GM21515 (cell line): ENCODE results near the gene RASAL2.

Source experiments
- ATAC-seq: cut with Tn5 transposase; IDR thresholded peaks from one replicate; pipeline ENCODE4 v1.9.1; 2021; ENCODE audit not compliant: unreplicated experiment

RASAL2 gene

DNA sequence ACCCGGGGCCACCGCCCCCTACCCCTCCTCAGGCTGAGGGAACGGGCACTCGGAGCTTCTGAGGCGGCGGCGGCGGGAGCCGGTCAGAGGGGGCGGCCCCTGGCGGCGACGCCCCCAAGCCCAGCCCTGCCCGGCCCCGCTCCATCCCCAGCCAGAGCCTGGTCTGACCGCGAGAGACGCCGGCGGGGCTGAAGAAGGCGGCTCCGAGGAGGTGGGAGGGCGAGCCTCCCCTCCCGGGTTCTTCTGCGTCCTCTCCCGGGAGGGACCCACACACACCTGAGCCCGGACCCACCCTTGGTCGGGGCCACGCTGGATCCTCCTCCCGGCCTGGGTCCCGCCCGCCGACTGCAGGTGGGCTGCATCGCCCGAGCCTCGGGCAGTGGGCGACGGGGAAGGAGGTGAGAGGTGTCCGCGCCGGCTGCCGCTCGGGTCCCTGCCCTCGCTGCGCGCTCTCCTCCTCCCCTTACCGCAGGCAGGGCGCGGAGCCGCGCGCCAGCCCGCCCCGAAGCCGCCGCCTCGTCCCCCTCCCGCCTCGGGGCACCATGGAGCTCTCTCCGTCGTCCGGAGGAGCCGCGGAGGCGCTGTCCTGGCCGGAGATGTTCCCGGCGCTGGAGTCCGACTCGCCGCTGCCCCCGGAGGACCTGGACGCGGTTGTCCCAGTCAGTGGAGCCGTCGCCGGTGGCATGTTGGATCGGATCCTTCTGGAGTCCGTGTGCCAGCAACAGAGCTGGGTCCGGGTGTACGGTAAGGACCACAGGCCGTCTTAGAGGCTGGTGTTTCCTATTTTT is at the start of gene RASAL2:
Gene RASAL2, plus strand, starts transcription at position 154 of the 788 bp plus-strand sequence. Its CDS starts 389 bp downstream, at position 543.
- peak; percentile 41 for ATAC-seq

DNA sequence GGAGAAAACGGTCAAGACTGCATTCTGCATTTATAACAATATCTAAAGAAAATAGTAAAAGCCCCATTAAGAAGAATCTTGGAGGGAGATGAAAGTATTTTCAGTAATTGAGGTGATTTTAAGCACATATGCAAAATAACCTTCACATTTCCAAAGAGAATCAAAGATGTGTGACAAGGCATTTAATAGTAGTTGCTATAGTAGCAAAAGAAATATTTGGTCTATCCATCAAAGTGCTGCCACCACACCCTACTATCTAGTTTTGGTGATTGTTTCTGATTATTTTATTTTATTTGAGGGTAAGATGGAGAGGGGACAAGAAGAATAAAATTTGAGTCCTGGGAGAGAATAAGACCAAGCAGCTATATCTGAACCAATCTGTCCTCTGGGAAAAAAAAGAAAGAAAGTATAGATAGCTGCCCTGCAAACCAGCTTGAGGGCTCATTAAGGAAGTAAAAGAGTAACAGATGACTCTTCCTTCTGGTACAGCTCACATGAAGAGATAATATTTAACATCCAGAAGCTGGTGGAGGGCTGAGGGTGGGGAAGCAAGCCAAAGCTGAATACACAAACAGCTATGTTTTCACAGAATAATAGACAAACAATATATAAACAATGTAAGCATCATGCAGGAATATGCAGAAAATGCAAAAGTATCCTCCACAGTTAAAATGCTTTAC is 47.2 kb upstream of the RASAL2 start:
- no peak for ATAC-seq

DNA sequence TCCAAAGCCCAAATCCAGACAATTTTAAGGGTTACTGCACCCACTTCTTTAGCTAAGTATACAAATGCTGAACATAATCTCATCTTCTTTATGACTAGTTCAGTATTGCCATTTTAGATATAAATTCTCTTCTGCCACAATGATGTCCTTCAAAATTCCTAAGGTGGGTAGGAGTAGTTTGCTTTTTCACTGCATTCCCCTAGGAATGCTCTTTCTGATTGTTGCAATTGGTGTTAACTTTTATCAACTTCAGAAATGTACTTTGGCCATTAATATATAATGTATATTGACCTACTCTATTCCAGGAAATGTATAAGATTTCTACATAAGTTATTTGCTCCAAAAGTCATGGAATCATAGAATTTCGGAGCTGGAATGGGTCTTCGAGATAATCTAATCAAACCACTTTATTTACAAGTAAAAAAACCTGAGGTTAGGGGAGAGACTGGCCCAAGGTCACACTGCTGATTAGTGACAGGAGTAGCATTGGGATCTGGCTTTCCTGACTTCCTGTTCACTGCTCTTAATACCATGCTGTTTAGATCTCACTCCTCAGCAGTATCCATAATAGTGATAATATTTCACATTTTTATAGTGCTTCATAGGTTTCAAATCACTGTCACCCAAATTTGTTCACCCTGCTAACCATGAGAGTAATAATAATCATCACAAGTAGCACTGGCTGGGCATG is 46.4 kb upstream of the RASAL2 start:
- no peak for ATAC-seq

DNA sequence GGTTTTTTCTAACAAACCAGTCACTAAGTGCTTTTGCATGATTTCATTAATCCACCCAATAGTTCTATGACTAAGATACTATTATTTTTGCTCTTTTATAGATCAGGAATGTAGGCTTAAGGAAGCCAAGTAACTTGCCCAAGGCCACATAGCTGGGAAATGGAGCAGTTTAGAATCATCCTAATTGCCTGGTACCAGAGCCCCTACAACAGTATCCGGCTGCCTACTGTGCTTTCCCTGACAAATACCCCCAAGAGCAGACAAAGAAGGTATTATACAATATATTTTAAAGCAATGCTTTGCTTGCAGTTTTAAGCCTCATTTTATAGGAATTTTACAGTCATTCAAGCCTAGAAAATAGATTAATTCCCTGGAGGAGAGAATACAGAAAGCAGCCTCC is 45.5 kb upstream of the RASAL2 start:
- ATAC-seq = no peak

DNA sequence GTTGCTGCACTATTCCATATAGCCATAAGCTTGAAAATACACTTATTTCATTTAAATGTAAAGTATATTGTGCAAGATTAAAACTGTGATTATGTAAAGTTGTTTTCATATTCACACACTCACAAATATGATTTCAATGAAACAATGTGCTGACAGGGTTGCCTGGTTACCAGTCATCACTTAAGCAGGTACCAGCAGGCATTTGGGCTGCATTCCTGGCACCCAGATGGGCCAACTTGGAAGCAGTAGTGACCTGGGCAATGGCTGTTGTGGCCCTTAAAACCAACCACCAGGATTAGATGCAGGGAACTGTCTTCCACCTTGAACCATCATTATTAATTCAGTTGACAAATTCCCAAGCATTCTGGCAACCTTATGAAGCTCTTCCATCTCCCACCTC is 45.0 kb upstream of the RASAL2 start:
- no peak for ATAC-seq

DNA sequence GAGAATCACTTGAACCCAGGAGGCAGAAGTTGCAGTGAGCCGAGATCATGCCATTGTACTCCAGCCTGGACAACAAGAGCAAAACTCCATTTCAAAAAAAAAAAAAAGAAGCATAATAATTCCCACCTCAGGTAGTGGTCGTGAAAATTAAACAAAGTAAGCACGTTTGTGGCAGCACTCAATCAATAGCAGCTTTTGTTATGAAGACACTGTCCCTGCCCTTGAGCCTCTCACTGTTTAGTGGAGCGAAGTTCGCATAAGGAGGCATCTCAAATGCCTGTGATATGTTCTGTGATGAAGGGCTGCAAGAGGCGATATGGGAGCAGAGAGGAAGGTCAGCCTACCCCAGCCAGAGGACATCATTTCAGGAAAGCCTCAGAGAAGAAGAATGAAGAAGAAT is 43.8 kb upstream of the RASAL2 start:
- no peak for ATAC-seq

DNA sequence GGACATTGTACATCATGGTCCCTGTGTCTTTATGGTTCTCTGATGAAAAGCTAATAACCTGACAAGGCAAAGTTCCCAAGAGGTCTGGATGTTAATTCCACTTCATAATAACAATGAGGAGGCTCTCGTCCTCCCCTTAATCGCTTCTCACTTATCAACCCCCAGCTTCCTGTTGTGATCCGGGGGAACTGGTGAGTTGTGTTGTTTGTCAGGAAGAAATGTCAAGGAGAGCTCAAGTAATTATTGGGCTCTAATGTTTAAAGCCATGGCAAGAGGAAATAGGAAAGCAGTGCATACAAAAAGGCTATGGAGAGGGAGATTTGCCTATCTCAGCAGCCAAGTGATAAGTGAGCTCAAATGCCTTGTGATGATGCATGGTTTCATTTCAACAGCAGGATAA is 42.8 kb upstream of the RASAL2 start:
- ATAC-seq = no peak

DNA sequence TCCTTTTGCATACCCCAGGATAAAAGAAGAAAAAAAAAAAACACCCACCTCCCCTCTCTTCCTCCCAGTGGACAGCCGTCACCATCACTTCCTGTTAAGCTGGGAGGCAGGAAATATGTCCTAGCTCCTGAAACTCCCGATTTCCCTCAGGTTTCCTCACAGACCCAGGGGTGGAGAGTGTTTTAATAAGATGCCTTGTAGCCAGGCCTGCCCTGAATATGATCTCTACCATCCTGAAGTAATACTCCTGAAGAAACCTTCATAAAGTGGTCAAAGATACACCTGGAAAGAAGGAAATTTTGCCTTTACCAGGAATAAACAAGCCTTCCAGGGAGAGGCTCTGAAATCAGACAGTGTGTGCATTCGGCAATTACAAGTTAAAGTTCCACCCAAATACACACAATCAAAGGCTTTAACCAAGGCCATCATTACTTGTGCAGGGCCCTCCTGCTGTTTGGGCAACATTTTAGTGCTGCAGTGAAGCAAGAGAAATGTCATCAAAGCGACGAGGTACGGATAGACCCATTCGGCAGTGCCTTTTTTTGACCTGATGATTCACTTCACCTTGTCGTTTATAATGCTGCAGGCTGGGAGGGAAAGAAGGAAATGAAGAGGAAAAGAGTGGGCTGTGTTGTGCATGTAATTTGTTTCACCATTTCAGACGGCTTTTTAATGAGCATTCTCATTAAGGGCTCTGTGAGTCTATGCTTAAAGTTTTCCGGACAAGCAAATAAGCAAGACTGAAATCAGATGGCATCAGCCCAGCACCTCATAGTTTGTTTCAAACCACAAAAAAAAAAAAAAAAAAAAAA is 41.0 kb upstream of the RASAL2 start:
- no peak for ATAC-seq

DNA sequence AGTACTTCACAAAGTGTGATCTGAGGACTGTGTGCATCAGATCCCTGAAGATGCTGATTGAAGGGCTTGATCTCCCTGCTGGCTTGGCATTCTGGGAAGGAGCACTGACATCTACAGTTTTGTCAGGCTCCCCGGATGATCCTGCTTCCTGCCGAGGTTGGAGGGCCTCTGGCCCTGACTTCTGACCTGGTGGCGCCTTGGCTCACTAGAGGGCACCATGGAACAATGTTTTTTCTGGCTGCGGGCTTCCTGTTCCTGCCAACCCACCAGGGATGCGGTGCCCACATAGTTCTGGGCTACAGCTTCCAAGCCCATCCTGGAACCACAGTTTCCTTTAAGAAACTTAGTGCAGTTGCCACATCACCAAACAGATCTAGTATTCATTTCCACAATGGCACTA is 38.8 kb upstream of the RASAL2 start:
- ATAC-seq = no peak

DNA sequence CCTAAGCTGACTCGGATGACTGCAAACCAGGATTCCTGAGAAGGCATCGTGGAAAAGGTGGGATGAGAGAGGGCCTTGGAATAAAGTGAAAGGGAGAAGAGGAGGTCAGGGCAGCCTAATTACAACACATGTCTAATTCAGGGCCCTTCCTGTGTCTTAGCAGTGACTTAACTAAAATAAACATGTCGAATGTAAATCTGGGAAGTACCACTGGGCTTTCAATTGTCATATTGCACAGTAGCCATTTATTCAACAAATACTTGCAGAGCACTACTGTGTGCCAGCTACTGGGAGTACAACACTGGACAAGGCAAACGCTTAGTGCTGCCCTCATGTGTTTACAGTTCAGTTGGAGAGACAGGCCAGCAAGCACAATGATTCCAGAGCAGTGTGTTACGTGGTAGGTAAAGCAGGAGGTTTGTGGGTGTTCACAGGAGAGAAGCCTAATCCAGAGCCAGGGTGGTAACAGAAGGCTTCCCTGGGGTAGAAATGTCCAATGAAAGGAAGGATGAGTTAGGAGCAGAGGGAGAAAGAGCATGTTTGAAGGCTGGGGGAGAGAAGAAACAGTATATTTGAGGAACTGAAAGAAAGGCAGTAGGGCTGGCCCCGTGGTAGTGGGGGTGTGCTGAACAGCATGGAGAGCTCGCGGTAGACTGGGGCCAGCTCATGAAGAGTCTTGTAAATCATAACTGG is 38.0 kb upstream of the RASAL2 start:
- peak; percentile 94 for ATAC-seq

DNA sequence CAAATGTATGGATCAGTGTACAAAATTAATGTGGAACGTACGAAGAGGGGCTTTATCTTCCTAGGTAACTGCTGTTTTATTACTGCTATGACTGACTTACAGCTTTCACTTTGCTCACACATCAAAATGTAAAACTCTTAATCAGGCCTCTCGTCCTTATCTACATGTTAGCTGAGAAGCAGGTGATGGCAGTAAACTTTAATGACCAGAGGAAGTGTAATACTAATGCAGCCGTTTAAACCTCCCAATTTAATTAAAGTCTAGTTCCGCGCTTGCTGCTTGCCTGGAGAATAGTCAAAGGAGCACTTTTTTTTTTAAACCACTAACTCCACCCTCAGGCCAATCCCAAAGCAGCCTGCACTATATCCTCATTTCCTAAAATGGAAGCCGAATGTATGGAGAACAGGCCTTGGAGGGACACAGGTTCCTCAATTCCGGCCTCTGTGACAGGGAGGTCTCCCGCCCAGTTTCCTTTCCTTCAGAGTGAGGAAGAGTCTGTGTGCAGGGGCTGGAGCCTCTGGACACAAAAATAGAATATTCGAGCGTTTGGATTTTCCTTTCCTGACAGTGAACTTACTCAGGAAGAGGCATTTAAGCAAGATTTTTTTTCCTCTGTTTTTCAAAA is 36.7 kb upstream of the RASAL2 start:
- ATAC-seq = no peak

DNA sequence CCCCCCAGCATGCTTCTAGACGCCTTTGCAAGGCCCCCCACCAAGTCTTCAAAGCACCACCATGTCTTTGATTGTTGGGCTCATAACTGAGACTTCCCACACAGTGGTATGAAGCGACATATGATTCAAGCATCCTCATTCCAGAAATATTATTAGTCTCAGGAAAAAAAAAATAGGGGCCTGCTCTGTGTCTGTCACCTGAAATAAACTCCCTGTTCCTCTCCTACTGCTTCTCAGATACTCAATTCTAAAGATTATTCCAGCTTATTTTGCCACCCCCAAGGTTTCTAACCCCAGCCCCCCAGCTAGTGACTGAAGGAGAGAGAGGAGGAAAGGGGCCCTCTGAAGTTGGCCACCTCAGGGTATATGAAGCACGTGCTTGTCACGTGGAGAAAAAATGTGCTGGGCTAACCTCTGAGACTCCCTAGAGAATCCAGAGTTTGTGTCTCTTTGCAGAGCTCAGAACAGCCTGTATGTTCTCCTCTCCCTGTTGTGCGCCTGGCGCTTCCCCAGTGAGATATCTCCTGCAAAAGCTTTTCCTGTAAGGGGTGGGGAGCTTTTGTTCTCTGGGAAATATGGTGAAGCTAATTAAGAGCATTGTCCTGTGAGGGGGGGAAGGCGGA is 35.9 kb upstream of the RASAL2 start:
- ATAC-seq = no peak

DNA sequence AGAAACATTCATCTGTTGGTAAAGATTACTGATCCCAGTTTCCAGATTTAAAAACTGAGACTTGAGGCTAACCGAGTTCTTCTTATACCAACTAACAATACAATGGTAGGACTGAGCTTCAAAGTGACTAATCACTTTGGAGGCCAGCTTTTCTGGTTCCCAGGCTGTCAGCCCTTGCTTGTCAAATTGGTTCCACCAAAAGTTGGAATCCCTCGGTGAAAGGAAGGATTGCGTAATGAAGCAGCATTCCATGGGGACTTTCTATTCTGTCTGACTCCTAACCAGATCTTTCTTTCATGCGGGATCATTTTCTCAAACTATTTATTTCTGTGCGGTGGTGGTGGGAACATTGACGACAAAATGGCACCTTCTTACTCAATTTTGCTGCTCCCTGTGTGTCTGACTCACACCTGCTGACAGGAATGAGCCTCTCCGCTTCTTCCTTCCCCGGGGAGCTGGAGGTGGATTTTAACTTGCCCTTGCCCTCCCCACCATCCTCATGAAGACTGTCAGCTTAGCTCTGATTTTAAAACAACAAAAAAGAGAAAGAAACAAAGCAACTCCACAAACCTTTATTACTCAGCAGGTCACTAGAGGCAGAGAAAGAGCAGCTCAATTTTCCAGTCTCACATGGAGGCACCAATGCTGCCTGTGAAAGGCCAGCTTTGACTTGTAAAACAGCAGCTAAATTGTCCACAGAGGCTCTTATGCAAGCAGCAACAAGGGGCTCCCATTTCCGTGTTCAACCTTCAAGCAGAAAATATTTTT is 32.9 kb upstream of the RASAL2 start:
- no peak for ATAC-seq

DNA sequence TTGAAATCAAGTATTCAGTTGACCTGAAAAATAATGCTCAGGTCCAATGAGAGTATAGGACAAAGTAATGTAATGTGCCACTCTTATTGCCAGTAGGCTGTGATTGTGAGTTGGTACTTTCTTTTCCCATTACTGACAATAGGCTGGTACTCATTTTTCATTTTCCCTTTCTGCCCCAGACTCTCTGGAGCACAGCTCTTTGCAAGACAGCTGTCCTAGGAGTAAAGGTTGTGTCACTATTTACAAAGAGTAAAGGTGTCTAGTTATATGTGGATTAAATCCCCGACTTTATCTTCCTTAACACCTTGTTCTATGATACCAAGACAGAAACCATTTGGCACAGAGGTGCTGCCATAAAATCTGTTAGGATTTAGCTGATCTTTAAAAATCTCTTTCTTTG is 32.3 kb upstream of the RASAL2 start:
- ATAC-seq = no peak

DNA sequence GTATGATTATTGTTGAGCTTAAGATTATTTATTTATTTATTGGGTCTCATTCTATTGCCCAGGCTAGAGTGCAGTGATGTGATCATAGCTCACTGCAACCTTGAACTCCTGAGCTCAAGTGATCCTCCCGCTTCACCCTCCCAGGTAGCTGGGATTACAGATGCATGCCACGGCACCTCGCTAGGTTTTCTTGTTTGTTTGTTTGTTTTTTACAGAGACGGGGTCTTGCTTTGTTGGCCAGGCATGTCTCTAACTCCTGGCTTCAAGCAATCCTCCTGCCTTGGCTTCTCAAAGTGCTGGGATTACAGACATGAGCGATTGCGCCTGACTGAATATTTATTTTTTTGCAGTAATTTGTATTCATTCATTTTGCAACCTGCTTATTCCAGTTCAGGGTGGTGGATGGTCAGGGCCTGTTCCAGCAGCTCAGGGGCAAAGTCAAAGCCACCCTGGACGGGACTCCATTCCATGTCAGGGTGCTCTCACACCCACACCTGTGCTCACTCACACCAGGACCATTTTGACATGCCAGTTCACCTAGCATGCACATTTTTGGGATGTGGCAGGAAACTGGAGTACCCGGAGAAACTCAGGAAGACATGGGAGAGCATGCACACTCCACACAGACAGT is 29.6 kb upstream of the RASAL2 start:
- no peak for ATAC-seq

DNA sequence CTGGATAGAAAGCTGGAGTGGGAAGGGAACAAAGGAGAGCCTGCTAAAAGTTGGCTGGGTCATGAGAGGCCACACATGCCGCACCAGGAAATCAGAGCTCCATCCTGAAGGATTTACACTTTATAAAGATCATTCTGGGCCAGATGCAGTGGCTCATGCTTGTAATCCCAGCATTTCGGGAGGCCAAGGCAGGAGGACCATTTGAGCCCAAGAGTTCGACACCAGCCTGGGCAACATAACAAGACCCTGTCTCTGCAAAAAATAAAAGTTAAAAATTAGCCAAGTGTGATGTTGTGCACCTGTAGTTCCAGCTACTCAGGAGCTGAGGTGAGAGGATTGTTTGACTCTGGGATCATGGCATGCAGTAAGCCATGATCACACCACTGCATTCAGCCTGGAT is 28.7 kb upstream of the RASAL2 start:
- ATAC-seq = no peak

DNA sequence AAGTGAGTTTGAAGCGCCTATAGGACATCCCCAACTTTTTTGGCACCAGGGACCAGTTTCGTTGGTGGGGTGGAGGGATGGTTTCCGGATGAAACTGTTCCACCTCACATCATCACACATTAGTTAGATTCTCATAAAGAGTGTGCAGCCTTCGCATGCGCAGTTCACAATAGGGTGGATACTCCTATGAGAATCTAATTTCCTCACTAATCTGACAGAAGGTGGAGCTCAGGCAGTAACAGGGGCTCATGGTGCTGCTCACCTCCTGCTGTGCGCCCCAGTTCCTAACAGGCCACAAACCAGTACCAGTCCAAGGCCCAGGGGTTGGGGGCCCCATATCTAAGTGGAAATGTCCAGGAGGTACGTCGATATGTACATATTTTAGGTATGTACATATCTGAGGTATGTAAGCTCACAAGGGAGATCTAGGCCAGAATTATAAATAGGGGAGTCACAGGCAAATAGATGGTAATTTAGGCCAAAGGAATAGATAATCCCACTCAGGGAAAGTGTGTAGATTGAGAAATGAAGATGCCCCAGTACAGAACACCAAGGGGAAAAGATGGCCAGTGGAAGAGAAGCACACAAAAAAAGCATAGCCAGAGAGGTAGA is 27.5 kb upstream of the RASAL2 start:
- no peak for ATAC-seq
